ENCODE measurements around the gene ZNF20.
"Not testable (repeated sequence)": the region's sequence is repeated elsewhere in the genome, so short reads cannot be mapped to it uniquely, and the experiment has no call there.

The ZNF20 gene

DNA sequence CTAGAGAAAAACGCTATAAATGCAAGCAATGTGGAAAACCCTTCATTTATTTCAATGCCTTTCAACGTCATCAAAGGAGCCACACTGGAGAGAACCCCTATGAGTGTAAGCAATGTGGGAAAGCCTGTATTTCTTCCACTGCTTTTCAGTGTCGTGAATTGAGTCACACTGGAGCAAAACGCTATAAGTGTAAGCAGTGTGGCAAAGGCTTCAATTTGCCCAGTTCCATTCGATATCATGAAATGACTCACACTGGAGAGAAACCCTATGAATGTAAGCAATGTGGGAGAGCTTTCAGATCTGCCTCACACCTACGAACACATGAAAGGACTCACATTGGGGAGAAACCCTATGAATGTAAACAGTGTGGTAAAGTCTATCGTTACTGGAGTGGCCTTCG lies 27.4 kb downstream of the ZNF20 start:
- DNase-seq (ENCODE audit: low read depth), result no peak

DNA sequence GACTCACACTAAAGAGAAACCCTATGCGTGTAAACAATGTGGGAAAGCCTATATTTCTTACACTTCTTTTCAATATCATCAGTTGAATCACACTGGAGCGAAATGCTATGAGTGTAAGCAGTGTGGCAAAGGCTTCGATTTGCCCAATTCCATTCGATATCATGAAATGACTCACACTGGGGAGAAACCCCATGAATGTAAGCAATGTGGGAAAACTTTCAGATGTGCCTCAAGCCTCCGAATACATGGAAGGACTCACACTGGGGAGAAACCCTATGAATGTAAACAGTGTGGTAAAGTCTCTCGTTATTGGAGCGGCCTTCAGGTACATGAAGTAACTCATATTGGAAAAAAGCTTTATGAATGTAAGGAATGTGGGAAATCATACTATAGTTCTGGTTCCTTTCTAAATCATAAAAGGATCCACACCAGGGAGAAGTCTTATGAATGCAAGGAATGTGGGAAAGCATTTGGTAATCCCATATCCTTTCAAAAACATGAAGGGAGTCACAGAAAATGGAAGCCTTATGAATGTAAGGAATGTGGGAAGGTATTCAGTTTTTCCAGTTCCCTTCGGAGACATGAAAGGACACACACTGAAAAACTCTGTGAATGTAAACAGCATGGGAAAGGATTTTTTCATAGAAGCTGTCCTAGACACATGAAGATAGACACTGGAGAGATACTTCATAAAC lies 28.1 kb downstream of the ZNF20 start:
- peak; percentile 46 for DNase-seq (ENCODE audit: low read depth)

DNA sequence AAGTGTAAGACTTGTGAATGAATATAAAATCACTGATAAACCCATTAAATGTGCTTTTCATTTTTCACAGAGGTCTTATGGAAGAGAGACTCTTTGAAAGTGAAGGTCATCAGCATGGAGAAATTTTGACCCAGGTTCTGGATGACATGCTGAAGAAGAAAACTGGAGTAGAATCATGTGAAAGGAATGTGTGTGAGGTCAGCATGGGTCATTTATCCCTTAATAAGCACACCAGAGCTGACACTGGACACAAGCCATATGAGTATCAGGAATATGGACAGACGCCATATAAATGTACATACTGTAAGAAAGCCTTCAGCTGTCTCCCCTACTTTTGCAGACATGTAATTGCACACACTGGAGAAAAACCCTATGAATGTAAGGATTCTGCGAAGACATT lies 29.0 kb downstream of the ZNF20 start:
- peak; percentile 22 for DNase-seq (ENCODE audit: low read depth)

DNA sequence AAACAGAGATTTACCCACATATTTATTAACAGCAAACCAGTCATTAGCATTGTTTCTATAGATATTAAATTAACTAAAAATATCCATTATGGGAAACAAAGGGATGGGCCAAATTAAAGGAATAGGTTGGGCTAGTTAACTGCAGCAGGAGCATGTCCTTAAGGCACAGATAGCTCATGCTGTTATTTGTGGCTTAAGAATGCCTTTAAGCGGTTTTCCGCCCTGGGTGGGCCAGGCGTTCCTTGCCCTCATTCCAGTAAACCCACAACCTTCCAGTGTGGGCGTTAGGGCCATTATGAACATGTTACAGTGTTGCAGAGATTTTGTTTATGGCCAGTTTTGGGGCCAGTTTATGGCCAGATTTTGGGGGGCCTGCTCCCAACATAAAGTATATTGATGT lies 36.2 kb downstream of the ZNF20 start:
- not testable (repeated sequence) for DNase-seq (ENCODE audit: low read depth)

DNA sequence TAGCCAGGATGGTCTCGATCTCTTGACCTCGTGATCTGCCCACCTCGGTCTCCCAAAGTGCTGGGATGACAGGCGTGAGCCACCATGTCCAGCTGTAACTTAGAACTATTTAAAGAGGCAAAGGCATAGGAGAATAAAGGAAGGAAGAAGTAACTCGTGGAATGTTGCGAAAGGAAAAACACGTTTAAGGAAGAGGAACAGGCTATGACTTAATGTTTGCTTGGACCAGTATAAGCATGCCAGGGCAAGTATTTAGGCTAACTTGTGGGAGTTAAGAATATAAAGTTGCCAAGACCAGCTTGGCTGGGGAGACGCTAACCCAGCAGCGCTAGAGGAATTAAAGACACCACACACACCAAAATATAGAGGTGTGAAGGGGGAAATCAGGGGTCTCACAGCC lies 42.1 kb downstream of the ZNF20 start:
- no peak for DNase-seq (ENCODE audit: low read depth)

DNA sequence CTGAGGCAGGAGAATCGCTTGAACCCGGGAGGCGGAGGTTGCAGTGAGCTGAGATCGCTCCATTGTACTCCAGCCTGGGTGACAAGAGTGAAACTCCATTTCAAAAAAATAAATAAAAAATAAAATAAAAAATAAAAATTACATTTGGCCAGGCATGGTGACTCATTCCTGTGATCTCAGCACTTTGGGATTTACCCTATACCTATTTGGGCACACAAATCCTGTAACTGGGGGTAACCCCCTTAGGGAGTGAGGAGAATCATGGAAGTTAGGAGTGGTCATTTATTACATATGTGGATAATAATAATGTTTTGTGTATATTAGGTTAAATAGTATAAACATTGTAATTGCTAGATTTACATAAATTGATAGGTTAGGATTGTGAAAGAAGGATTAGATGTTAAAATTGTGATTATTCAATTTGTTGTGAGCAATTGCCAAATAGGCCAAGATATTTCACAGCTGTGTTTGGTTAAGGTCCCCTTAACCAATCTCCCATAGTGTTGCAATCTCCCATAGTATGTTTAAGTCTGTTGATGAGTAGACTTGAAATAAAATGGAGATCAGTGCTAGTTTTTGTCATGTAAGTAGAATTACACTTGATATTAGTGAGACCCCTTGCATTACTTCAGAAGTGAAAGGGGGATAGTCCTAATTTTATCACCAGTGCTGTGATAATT lies 44.9 kb downstream of the ZNF20 start:
- no peak for DNase-seq (ENCODE audit: low read depth)

DNA sequence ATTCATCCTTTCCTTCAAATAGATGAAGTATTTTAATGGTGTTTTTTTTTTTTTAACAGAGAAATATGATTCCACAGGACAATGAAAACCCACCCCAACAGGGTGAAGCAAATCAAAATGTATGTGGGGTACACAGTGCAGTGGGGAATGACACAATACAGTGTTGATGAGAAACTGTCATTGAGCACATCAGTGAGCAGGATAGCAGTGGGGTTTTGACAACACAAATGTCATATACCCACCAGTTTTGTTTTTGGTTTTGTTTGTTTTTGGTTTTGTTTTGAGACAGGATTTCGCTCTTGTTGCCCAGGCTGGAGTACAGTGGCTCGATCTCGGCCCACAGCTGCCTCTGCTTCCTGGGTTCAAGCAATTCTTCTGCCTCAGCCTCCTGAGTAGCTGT lies 46.4 kb downstream of the ZNF20 start:
- DNase-seq (ENCODE audit: low read depth), result no peak

DNA sequence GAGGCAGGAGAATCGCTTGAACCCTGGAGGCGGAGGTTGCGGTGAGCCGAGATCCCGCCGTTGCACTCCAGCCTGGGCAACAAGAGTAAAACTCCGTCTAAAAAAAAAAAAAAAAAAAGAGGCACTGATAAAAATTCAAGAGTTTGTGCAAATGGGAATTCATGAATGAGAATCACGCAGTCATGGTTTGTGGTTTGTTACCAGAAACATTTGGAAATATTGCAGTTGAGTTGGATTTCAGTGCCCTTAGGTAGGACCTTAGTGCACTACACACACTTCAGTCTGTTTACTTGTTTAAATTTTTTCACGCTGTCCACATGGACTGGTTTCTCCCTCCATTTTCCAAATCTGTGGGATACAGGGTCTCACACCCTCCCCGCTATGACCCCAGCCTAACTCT lies 47.2 kb downstream of the ZNF20 start:
- DNase-seq (ENCODE audit: low read depth), result peak; percentile 16

DNA sequence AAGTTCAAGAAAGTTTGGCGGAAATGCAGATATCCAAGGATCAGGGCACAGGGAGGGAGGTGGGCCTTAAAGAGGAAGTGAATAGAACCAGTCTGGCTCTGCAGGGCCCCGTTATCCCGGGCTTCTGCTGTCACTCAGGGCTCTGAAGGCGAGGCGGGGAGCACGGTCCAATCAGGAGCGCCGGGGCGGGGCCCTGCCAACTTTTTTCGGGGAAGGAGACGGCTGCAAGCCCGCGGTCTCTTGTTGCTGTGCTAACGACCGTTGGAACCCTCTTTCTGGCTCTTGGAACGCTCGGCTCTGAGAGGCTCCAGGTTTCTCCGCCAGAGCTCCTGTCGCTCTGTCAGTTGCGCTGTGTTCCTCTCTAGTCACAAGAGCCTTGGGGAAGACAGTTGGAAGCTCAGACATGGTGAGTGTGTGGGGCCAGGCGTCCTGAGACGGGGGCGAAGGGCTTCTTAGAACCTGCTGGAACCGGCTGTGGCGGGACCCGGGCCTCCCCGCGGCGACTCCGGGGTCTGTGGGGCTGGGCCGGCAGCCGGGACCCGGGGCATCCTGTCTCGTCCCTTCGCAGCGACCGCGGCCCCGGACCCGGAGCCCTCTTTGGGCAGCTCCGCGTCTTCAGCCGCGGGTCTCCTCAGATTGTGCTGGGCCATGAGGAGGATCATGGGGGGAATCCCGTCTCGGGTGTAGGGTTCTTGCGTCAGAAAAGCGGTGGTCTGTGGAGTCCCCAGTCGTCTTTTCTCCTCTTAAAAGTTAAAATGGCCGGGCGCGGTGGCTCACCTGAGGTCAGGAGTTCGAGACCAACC lies 47.9 kb downstream of the ZNF20 start:
- peak; percentile 93 for DNase-seq (ENCODE audit: low read depth)

DNA sequence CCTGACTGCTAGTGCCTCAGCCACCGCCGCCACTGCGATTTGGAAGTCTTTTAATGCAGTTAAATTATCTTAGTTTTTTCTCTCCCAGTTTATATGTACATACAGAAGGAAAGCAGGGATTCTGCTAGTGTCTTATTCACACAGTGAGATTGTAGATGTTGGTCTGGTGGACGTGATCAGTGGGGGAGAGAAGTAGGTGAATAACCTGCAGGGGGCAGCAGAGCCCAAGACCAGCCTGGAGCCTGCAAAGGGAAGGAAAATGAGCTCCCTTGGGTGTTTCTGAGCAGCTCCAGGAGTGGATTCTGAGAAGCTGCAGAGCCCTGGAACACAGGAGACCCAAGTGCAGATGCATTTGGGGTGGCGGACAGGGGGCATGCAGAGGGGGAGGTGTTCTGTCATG lies 49.3 kb downstream of the ZNF20 start:
- DNase-seq (ENCODE audit: low read depth), result peak; percentile 66

DNA sequence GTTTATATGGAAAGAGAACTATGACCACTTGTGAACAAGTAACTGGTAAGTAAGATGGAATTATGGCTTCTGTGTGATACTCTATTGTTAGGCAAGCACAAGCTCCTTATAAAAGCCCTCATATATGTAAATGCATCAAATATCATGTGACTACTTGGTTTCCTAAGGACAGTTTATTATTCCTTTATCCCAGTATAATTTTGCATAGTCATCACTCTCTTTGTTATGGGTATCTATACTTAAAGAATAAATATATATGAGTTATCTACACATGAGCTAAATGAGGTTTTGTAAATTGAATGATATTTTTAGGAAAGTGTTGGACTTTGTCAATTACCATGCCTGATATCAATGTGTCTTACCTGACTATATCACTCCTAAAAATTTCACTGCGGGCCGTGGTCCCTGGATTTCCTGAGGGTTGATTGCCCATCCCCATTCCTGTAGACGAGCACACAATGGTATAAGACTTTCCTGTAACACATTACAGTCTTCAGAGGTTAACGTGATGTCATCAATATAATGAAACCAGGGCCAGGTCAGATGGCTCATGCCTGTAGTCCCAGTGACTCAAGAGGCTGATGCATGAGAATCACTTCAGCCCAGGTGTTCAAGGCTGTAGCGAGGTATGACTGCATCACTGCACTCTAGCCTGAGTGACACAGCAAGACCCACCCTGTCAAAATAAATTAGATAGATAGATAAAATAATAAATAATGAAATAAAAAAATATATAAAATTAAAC lies 54.9 kb downstream of the ZNF20 start:
- DNase-seq (ENCODE audit: low read depth), result no peak

DNA sequence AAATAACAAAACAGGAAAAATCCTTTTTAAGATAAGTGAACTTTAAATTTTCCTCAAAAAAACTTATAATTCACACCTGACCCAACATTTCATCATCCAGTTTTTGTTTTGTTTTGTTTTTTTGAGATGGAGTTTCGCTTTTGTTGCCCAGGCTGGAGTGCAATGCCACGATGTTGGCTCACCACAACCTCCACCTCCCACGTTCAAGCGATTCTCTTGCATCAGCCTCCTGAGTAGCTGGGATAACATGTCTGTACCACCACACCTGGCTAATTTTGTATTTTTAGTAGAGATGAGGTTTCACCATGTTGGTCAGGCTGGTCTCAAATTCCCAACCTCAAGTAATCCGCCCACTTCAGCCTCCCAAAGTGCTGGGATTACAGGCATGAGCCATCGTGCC lies 56.8 kb downstream of the ZNF20 start:
- not testable (repeated sequence) for DNase-seq (ENCODE audit: low read depth)

Data from EH (cell line).